Measurements from ENCODE around the gene DNAL1. TPM values are rescaled to one million over a fixed set of nuclear protein-coding genes. Genes with fewer than 3 reads are reported as not detected.

DNAL1 gene
- total and polyA plus RNA-seq, 9 donors = 4.1 to 19.9 (median 15.8) TPM

DNA sequence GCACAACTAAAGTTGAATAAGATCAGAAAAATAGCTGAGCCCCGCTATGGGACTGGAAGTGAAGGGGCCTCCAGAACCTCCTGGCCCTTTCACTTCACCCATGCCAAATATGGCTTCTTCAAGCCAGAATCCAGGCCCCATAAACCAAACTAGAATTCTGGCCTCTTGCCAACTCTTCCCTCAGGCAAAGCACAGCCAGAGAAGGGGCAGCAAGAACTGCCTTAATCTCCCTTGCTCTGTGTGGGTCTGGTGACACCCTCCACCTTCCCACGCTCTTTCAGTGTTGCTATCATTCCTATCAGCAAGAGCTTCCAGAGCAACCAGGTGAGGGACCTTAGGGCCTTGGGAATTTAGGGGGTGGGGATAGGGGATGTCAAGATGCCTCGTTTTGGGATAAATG is 72.5 kb downstream of the DNAL1 start:
- peak in 2 of 5 donors; percentile 38 to 41 for DNase-seq
- H3K27ac ChIP-seq = peak overlapping the region in 1 of 2 donors; percentile 79
- H3K9me3 ChIP-seq = no peaks in the 10 kb centered on the region
- intact Hi-C loops (cut with DNase I) = loop anchor here in 1 of 4 donors (10.0 kb wide), 1 partner anchor 72 kb away; the partner anchor contains the start of gene DNAL1
- no peak overlapping the region for H3K4me3 ChIP-seq
- no peaks in the 10 kb centered on the region for H3K36me3 ChIP-seq
- WGBS, 3 donors = 29 to 60% (median 48%) methylated on average over 3 of the region's 3 CpGs
- TF ChIP-seq, protein P1, sequence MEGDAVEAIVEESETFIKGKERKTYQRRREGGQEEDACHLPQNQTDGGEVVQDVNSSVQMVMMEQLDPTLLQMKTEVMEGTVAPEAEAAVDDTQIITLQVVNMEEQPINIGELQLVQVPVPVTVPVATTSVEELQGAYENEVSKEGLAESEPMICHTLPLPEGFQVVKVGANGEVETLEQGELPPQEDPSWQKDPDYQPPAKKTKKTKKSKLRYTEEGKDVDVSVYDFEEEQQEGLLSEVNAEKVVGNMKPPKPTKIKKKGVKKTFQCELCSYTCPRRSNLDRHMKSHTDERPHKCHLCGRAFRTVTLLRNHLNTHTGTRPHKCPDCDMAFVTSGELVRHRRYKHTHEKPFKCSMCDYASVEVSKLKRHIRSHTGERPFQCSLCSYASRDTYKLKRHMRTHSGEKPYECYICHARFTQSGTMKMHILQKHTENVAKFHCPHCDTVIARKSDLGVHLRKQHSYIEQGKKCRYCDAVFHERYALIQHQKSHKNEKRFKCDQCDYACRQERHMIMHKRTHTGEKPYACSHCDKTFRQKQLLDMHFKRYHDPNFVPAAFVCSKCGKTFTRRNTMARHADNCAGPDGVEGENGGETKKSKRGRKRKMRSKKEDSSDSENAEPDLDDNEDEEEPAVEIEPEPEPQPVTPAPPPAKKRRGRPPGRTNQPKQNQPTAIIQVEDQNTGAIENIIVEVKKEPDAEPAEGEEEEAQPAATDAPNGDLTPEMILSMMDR (IDR thresholded peaks at IDR 0.05) = no peak
- TF ChIP-seq EP300 (IDR thresholded peaks at IDR 0.05) = no peak
- TF ChIP-seq POLR2A (IDR thresholded peaks at IDR 0.05) = no peak
- peaks cover 11% of the 10 kb centered on the region for H3K4me1 ChIP-seq (ENCODE audit: insufficient read depth)
- H3K27me3 ChIP-seq = no peaks in the 10 kb centered on the region

DNA sequence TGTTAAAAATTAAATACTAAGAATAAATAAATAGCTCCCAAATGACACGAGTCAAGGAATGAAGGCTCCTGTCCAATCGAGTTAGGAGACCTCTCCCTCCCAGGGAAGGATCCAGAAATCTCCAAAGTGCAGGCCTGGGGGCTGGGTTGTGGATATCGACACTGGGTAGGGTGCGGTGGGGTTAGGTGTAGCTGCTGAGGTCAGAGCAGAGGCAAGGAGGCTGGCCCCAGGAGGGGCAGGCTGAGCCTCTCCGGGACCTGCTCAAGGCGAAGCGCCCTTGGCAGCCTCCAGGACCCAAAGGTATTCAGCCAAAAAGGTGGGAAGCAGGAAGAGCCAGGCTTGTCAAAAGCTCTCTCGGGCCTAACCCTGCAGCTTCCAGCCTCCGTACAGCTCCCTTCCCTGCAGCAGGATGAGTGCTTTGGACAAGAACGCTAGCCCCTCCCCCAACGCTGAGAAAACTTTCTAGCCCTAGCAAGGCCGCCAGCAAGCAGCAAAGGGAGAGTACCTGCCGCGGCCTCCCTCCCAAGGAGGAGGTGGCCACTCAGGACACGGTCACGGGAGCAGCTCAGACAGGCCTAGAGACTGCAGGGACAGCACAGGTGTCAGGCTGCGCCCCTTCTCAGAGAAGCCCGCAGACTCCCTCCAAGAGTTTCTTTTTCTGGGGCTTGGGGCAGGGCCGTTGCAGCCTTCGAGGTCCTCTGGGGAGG is 73.1 kb downstream of the DNAL1 start:
- Histone ChIP-seq H3K9me3 (no peaks in the 10 kb centered on the region), H3K4me3 (no peak overlapping the region), H3K36me3 (no peaks in the 10 kb centered on the region), H3K4me1 (ENCODE audit: insufficient read depth) (peaks cover 11% of the 10 kb centered on the region), H3K27me3 (no peaks in the 10 kb centered on the region), H3K27ac (peak overlapping the region; percentile 46 to 79)
- intact Hi-C loops (cut with DNase I) = loop anchor here in 1 of 4 donors (10.0 kb wide), 1 partner anchor 73 kb away; the partner anchor contains the start of gene DNAL1
- TF ChIP-seq, protein P1 (IDR thresholded peaks at IDR 0.05) = no peak
- TF ChIP-seq POLR2A (IDR thresholded peaks at IDR 0.05) = no peak
- no peak for TF ChIP-seq EP300 (IDR thresholded peaks at IDR 0.05)
- peak in 4 of 5 donors; percentile 74 to 78 (median 76) for DNase-seq
- WGBS, 3 donors = 18 to 30% (median 26%) methylated on average over 20 of the region's 20 CpGs

DNA sequence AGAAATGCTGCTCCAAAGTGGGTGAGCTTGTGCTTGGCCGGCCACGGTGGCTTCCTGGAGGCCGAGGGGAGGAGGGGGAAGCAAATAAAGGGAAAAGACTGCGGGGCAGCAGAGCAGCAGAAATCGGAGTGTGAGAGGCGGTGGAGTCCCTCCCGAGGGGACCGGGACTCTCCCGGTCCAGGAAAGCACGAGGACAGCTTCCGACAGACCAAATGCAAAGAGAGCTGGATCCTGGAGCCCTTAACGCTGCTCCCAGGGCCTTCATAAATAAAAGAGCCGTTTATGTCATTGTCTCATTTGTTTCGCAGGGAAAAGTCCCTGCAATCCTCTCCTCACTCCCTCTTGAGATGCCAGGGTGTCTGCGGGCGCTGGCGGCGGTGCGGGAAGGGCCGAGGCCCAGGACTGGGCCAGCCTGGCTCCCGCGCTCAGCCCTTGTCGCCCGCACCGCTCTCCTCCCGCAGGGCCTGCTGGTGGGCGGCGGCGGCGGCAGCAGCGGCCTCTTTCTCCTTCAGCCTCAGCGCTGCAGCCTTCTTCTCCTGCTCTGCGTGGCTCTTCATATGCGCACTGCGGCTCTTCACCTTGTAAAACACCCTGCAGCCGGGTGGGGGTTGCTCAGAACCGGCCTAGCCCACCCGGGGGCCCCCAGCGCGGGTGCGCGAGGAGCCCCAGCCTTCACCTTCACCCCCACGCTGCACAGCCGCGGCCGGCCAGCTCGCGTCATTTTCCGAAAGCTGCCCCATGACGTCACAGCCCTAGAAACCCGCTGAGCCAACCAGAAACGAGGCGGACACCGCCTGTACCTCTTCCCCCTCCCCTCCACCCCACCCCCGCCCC is 73.8 kb downstream of the DNAL1 start:
- DNase-seq = peak in 4 of 5 donors; percentile 72 to 85 (median 84)
- H3K4me3 ChIP-seq = peak overlapping the region; percentile 8
- TF ChIP-seq, protein P1 (IDR thresholded peaks at IDR 0.05) = no peak
- TF ChIP-seq EP300 (IDR thresholded peaks at IDR 0.05) (no peak), POLR2A (IDR thresholded peaks at IDR 0.05) (no peak)
- peak overlapping the region; percentile 46 to 79 for H3K27ac ChIP-seq
- no peaks in the 10 kb centered on the region for H3K27me3 ChIP-seq
- 12 to 29% (median 12%) methylated on average over 51 to 55 of the region's 55 CpGs for WGBS, 3 donors
- intact Hi-C loops (cut with DNase I) = loop anchor here in 1 of 4 donors (10.0 kb wide), 1 partner anchor 74 kb away; the partner anchor contains the start of gene DNAL1
- H3K36me3 ChIP-seq = no peaks in the 10 kb centered on the region
- no peaks in the 10 kb centered on the region for H3K9me3 ChIP-seq
- H3K4me1 ChIP-seq (ENCODE audit: insufficient read depth) = peaks cover 11% of the 10 kb centered on the region

DNA sequence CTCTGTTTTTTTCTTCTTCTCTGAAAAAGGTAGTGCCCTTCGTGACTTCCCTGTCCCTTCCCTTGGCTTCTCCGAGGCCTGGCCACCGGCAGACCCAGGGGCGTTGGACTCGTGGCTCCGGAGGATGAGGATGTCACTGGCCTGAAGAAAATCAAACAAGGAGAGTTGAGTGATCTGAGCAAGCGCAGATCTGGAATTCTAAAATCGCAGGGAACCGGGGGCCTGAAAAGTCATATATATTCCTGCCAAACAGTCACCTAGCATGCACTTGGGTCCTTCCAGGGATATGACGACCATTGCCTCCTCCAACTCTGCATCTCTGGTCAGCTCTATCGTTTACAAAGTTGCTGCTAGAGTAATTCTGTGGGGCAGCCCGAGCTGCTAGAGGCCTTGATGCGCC is 74.6 kb downstream of the DNAL1 start:
- H3K36me3 ChIP-seq = no peaks in the 10 kb centered on the region
- H3K4me3 ChIP-seq = no peak overlapping the region
- H3K27ac ChIP-seq = peak overlapping the region; percentile 46 to 79
- peaks cover 11% of the 10 kb centered on the region for H3K4me1 ChIP-seq (ENCODE audit: insufficient read depth)
- no peak for DNase-seq
- 64 to 73% (median 71%) methylated on average over 13 of the region's 13 CpGs for WGBS, 3 donors
- no peaks in the 10 kb centered on the region for H3K27me3 ChIP-seq
- intact Hi-C loops (cut with DNase I) = loop anchor here in 1 of 4 donors (10.0 kb wide), 1 partner anchor 75 kb away; the partner anchor contains the start of gene DNAL1
- TF ChIP-seq EP300 (IDR thresholded peaks at IDR 0.05) = no peak
- TF ChIP-seq, protein P1 (IDR thresholded peaks at IDR 0.05) = no peak
- no peak for TF ChIP-seq POLR2A (IDR thresholded peaks at IDR 0.05)
- H3K9me3 ChIP-seq = no peaks in the 10 kb centered on the region
